Trophoblast cell (in vitro differentiated cells and primary cell): Measurements from ENCODE around the gene ABCG4.
A peak's percentile ranks its signal among the peaks of the same experiment; 100 is the strongest.
"Not testable (repeated sequence)": the region's sequence is repeated elsewhere in the genome, so short reads cannot be mapped to it uniquely, and the experiment has no call there.

Experiments used
- DNase-seq, 2 donors: peaks; one replicate each; pipeline ENCODE4 v3.0.0-alpha.2; 2016
- H2AFZ ChIP-seq: 2 replicates; pipeline ENCODE4 v1.6.1; 2013; ENCODE audit warnings: low read length, moderate library complexity, mild to moderate bottlenecking; ENCODE audit not compliant: insufficient read depth, poor library complexity
- H2AK5ac ChIP-seq: 2 replicates; pipeline ENCODE4 v1.6.1; 2013; ENCODE audit warnings: mild to moderate bottlenecking, low read length
- H2BK120ac ChIP-seq: 2 replicates; pipeline ENCODE4 v1.6.1; 2013; ENCODE audit warnings: low read length, mild to moderate bottlenecking, moderate library complexity; ENCODE audit not compliant: insufficient read depth, poor library complexity
- H2BK12ac ChIP-seq: 2 replicates; pipeline ENCODE4 v1.6.1; 2013; ENCODE audit warnings: mild to moderate bottlenecking, low read length, moderate library complexity
- H2BK5ac ChIP-seq: 2 replicates; pipeline ENCODE4 v1.6.1; 2013; ENCODE audit warnings: low read length, low read depth, moderate library complexity, mild to moderate bottlenecking; ENCODE audit not compliant: poor library complexity
- H3K14ac ChIP-seq: 2 replicates; pipeline ENCODE4 v1.6.1; 2013; ENCODE audit warnings: mild to moderate bottlenecking, low read length
- H3K18ac ChIP-seq: 2 replicates; pipeline ENCODE4 v1.6.1; 2013; ENCODE audit warnings: mild to moderate bottlenecking, low read length
- H3K23ac ChIP-seq: 2 replicates; pipeline ENCODE4 v1.6.1; 2013; ENCODE audit warnings: low read length
- H3K27ac ChIP-seq: 2 replicates; pipeline ENCODE4 v1.5.1; 2013; ENCODE audit warnings: low read depth, mild to moderate bottlenecking, inconsistent platforms, low read length, moderate library complexity
- H3K27me3 ChIP-seq: 2 replicates; pipeline ENCODE4 v1.6.1; 2013; ENCODE audit warnings: inconsistent platforms, mild to moderate bottlenecking, low read length, moderate library complexity; ENCODE audit not compliant: insufficient read depth
- H3K36me3 ChIP-seq, 2 experiments: 1 replicate in 1 of 2; 2 replicates in 1 of 2; pipeline ENCODE4 v1.6.1; 2013; ENCODE audit warnings: low read length in 2 of 2, mild to moderate bottlenecking in 2 of 2, moderate library complexity in 1 of 2; ENCODE audit not compliant: insufficient read depth in 2 of 2, control insufficient read depth in 1 of 2
- H3K4ac ChIP-seq: 2 replicates; pipeline ENCODE4 v1.6.1; 2013; ENCODE audit warnings: low read depth, mild to moderate bottlenecking, low read length, moderate library complexity
- H3K4me1 ChIP-seq, 2 experiments: 1 replicate in 1 of 2; 2 replicates in 1 of 2; pipeline ENCODE4 v1.6.1; 2013; ENCODE audit warnings: low read length in 2 of 2, mild to moderate bottlenecking in 2 of 2, moderate library complexity in 1 of 2; ENCODE audit not compliant: insufficient read depth in 2 of 2, control insufficient read depth in 1 of 2
- H3K4me2 ChIP-seq: 2 replicates; pipeline ENCODE4 v1.6.1; 2013; ENCODE audit warnings: inconsistent platforms, mild to moderate bottlenecking, low read length, moderate library complexity
- H3K4me3 ChIP-seq: 2 replicates; pipeline ENCODE4 v1.5.1; 2013; ENCODE audit warnings: mild to moderate bottlenecking, low read depth, low read length, inconsistent platforms
- H3K79me1 ChIP-seq: one replicate; pipeline ENCODE4 v1.6.1; 2013; ENCODE audit warnings: low read length
- H3K79me2 ChIP-seq: 2 replicates; pipeline ENCODE4 v1.6.1; 2013; ENCODE audit warnings: low read length, mild to moderate bottlenecking; ENCODE audit not compliant: control insufficient read depth, insufficient read depth, poor library complexity
- H3K9ac ChIP-seq: 2 replicates; pipeline ENCODE4 v1.6.1; 2013; ENCODE audit warnings: mild to moderate bottlenecking, low read length
- H3K9me3 ChIP-seq: 2 replicates; pipeline ENCODE4 v1.6.1; 2013; ENCODE audit warnings: low read depth, mild to moderate bottlenecking, control low read depth, inconsistent platforms, low read length; ENCODE audit not compliant: insufficient read depth
- H4K12ac ChIP-seq: 2 replicates; pipeline ENCODE4 v1.6.1; 2013; ENCODE audit warnings: low read depth, mild to moderate bottlenecking, low read length, moderate library complexity
- H4K8ac ChIP-seq: 2 replicates; pipeline ENCODE4 v1.6.1; 2013; ENCODE audit warnings: low read depth, mild to moderate bottlenecking, low read length, moderate library complexity
- H4K91ac ChIP-seq: one replicate; pipeline ENCODE4 v1.6.1; 2013; ENCODE audit warnings: low read depth, mild to moderate bottlenecking, low read length, moderate library complexity
- WGBS: extraction: QIAGEN DNeasy Blood & Tissue Kit; methylation state at CpG from one replicate; pipeline ENCODE4 v1.1.7; 2013; ENCODE audit warnings: missing lambda C conversion rate; ENCODE audit not compliant: insufficient read length, insufficient coverage; ENCODE audit errors: extremely low coverage; 5-methylcytosine and 5-hydroxymethylcytosine counted together

Gene ABCG4

GRCh38 chr11:119189393-119189792, 40.5 kb downstream of the ABCG4 start:
- no peak overlapping the region for H3K18ac ChIP-seq
- H3K36me3 ChIP-seq: no peaks in the 10 kb centered on the region
- H2AFZ ChIP-seq: no peak overlapping the region
- no peak overlapping the region for H2BK5ac ChIP-seq
- H2BK12ac ChIP-seq: no peak overlapping the region
- no peak overlapping the region for H3K4ac ChIP-seq
- no peaks in the 10 kb centered on the region for H3K4me1 ChIP-seq
- DNase-seq: no peak
- H3K79me1 ChIP-seq: no peaks in the 10 kb centered on the region
- H3K27ac ChIP-seq: no peak overlapping the region
- H4K91ac ChIP-seq: no peak overlapping the region
- no peak overlapping the region for H2BK120ac ChIP-seq
- H3K14ac ChIP-seq: no peak overlapping the region
- H4K8ac ChIP-seq: no peak overlapping the region
- no peak overlapping the region for H3K9ac ChIP-seq
- H3K9me3 ChIP-seq: peaks cover 3% of the 10 kb centered on the region
- no peak overlapping the region for H3K23ac ChIP-seq
- no peak overlapping the region for H3K4me3 ChIP-seq
- no peaks in the 10 kb centered on the region for H3K79me2 ChIP-seq
- no peak overlapping the region for H2AK5ac ChIP-seq
- no CpG with 5 or more reads among the region's 4 CpGs for WGBS
- no peak overlapping the region for H3K4me2 ChIP-seq
- H4K12ac ChIP-seq: no peak overlapping the region
- H3K27me3 ChIP-seq: no peaks in the 10 kb centered on the region

- Histone ChIP-seq H3K27me3 (no peaks in the 10 kb centered on the region), H3K4me1 (no peaks in the 10 kb centered on the region), H3K9ac (no peak overlapping the region), H3K4ac (no peak overlapping the region), H3K36me3 (no peaks in the 10 kb centered on the region), H4K8ac (no peak overlapping the region), H3K4me3 (no peak overlapping the region), H3K27ac (no peak overlapping the region), H3K79me2 (no peaks in the 10 kb centered on the region), H3K23ac (no peak overlapping the region), H2BK120ac (no peak overlapping the region), H3K79me1 (no peaks in the 10 kb centered on the region), H2AFZ (no peak overlapping the region), H2AK5ac (no peak overlapping the region), H2BK5ac (no peak overlapping the region), H4K12ac (no peak overlapping the region), H3K9me3 (peaks cover 4% of the 10 kb centered on the region), H2BK12ac (no peak overlapping the region), H3K14ac (no peak overlapping the region), H4K91ac (no peak overlapping the region), H3K18ac (no peak overlapping the region), H3K4me2 (no peak overlapping the region)
- DNase-seq: peak in 1 of 2 donors; percentile 30
- WGBS: no CpG with 5 or more reads among the region's 9 CpGs
These were observed 41.7 kb downstream of the ABCG4 start for GRCh38 chr11:119190531-119190930.

GRCh38 chr11:119191265-119191664, 42.4 kb downstream of the ABCG4 start:
- H3K23ac ChIP-seq, H3K79me1 ChIP-seq, H4K12ac ChIP-seq, H3K4ac ChIP-seq, H3K4me3 ChIP-seq, H3K18ac ChIP-seq, H4K8ac ChIP-seq, H3K4me1 ChIP-seq, H3K9me3 ChIP-seq, H3K27ac ChIP-seq, H3K27me3 ChIP-seq, H4K91ac ChIP-seq, H3K79me2 ChIP-seq, H3K9ac ChIP-seq, H2AFZ ChIP-seq, H2BK12ac ChIP-seq, H3K36me3 ChIP-seq, H2AK5ac ChIP-seq, H2BK120ac ChIP-seq, H3K14ac ChIP-seq, H2BK5ac ChIP-seq, H3K4me2 ChIP-seq: not testable (repeated sequence)
- no CpG with 5 or more reads among the region's 14 CpGs for WGBS
- peak; percentile 47 to 49 for DNase-seq

GRCh38 chr11:119192111-119192510, 43.3 kb downstream of the ABCG4 start:
- Histone ChIP-seq H2AK5ac (no peak overlapping the region), H3K4me3 (no peak overlapping the region), H4K8ac (no peak overlapping the region), H3K79me2 (no peaks in the 10 kb centered on the region), H3K79me1 (no peaks in the 10 kb centered on the region), H3K23ac (no peak overlapping the region), H2BK5ac (no peak overlapping the region), H3K36me3 (no peaks in the 10 kb centered on the region), H3K14ac (no peak overlapping the region), H3K27ac (no peak overlapping the region), H2BK12ac (no peak overlapping the region), H2AFZ (no peak overlapping the region), H2BK120ac (no peak overlapping the region), H3K9ac (no peak overlapping the region), H4K12ac (no peak overlapping the region), H3K27me3 (no peaks in the 10 kb centered on the region), H3K18ac (no peak overlapping the region), H4K91ac (no peak overlapping the region), H3K9me3 (peaks cover 4% of the 10 kb centered on the region), H3K4me1 (no peaks in the 10 kb centered on the region), H3K4ac (no peak overlapping the region), H3K4me2 (no peak overlapping the region)
- DNase-seq: peak; percentile 79 to 93
- no CpG with 5 or more reads among the region's 3 CpGs for WGBS
